ENCODE results near the gene RNF113B. TPM values are rescaled to one million over a fixed set of nuclear protein-coding genes. Genes with fewer than 3 reads are reported as not detected.

Gene RNF113B
- total RNA-seq, 6 donors from 2014 or later = not detected

GRCh38 chr13:98143601-98144026, 33.5 kb downstream of the RNF113B start:
- 0 to 1% methylated on average over 39 to 40 of the region's 60 CpGs for WGBS, 2 donors
- Histone ChIP-seq H3K36me3 (no peaks in the 10 kb centered on the region), H3K4me1 (peaks cover 11 to 35% (median 27%) of the 10 kb centered on the region in 4 donors), H3K27ac (peak overlapping the region; percentile 80 to 92 (median 82)), H3K4me3 (peak overlapping the region; percentile 46 to 94 (median 82)), H3K9me3 (no peaks in the 10 kb centered on the region), H3K27me3 (peaks cover 0 to 15% (median 0%) of the 10 kb centered on the region in 4 donors)
- no peak for TF ChIP-seq CTCF (IDR thresholded peaks at IDR 0.05)
- no peak for TF ChIP-seq EP300 (IDR thresholded peaks at IDR 0.05)
- no peak for TF ChIP-seq POLR2AphosphoS5 (IDR thresholded peaks at IDR 0.05)
- no peak for TF ChIP-seq POLR2A (IDR thresholded peaks at IDR 0.05)
- peak in 1 of 2 donors; percentile 88 for DNase-seq
- peak in 1 of 2 donors; percentile 27 for ATAC-seq (ENCODE audit: low FRiP score in 2 of 2)

- Histone ChIP-seq H3K9me3 (no peaks in the 10 kb centered on the region), H3K36me3 (no peaks in the 10 kb centered on the region), H3K27ac (peak overlapping the region; percentile 80 to 92 (median 82)), H3K4me1 (peaks cover 11 to 35% (median 27%) of the 10 kb centered on the region in 4 donors), H3K4me3 (peak overlapping the region; percentile 46 to 94 (median 82)), H3K27me3 (peaks cover 0 to 15% (median 0%) of the 10 kb centered on the region in 4 donors)
- TF ChIP-seq POLR2AphosphoS5 (IDR thresholded peaks at IDR 0.05) = no peak
- TF ChIP-seq CTCF (IDR thresholded peaks at IDR 0.05) = no peak
- DNase-seq (peak in 1 of 2 donors; percentile 92), ATAC-seq (ENCODE audit: low FRiP score in 2 of 2) (peak in 1 of 2 donors; percentile 18)
- 0% methylated on average over 2 of the region's 66 CpGs; no CpG with 5 or more reads in 1 of the 2 donors for WGBS, 2 donors
Measured at GRCh38 chr13:98143157-98143553, 33.9 kb downstream of the RNF113B start.

DNA sequence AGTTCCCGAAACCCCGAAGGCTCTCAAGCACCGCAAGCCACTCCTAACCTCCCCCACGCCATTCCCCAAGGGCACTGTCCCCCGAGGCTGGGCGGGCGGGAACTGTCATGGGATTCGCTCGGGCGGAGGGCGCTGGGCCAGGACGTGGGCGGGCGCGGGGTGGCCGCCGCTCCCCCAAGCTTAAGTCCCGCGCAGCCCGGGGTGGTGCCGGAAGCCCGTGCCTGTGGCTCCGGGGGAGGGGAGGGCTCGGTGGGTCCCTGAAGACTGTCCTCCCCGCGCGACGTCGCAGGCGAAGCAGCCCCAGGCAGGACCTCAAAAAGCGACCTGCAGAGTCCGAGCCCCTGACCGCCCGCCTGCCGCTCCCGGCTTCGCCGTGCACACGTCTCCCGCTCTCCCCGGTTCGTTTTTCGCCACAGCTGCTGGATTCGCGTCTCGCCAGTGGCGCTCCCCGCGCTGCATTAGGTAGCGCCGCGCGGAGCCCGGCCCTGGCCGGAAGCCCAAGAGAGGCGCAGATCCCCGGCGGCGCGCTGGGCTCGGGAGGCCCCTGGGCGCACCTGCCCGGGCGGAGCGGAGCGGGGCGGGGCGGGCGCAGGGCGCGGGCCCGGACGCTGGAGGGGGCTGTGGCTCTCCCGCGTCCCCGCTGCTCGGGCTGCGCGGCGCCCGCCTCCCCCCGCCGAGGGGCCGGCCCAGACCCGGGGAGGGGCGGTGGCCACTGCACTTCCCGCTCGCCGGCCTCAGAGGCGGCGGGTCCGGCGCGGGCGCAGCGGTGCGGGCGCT, 34.5 kb downstream of the RNF113B start, which contains the start of gene FARP1:
FARP1 (plus strand) TSS at position 715 of the 777 bp plus-strand sequence. CDS start 70,149 bp downstream, outside the sequence.
- no peaks in the 10 kb centered on the region for H3K9me3 ChIP-seq
- peak within 1 kb of the TSS; percentile 81 to 92 (median 85) for H3K27ac ChIP-seq
- WGBS, 2 donors = 0 to 2% methylated on average over 1 to 18 of the region's 98 CpGs
- peak within 1 kb of the TSS; percentile 46 to 94 (median 82) for H3K4me3 ChIP-seq
- no peaks in the 10 kb centered on the region for H3K36me3 ChIP-seq
- ATAC-seq (ENCODE audit: low FRiP score in 2 of 2) (peak; percentile 92 to 94), DNase-seq (peak; percentile 81 to 96)
- peaks cover 0 to 15% (median 0%) of the 10 kb centered on the region in 4 donors for H3K27me3 ChIP-seq
- peaks cover 11 to 35% (median 27%) of the 10 kb centered on the region in 4 donors for H3K4me1 ChIP-seq
- TF ChIP-seq CTCF (IDR thresholded peaks at IDR 0.05) (peak; percentile 56 to 95 (median 82)), POLR2AphosphoS5 (IDR thresholded peaks at IDR 0.05) (peak in 1 of 2 donors; percentile 50), POLR2A (IDR thresholded peaks at IDR 0.05) (peak in 2 of 4 donors; percentile 19 to 53), EP300 (IDR thresholded peaks at IDR 0.05) (no peak)

- TF ChIP-seq CTCF (IDR thresholded peaks at IDR 0.05) (no peak), POLR2AphosphoS5 (IDR thresholded peaks at IDR 0.05) (no peak), POLR2A (IDR thresholded peaks at IDR 0.05) (no peak)
- Histone ChIP-seq H3K36me3 (no peaks in the 10 kb centered on the region), H3K27ac (peak overlapping the region; percentile 8 to 92 (median 81)), H3K9me3 (no peaks in the 10 kb centered on the region), H3K4me1 (peaks cover 11 to 35% (median 27%) of the 10 kb centered on the region in 4 donors), H3K27me3 (peaks cover 0 to 15% (median 0%) of the 10 kb centered on the region in 4 donors), H3K4me3 (peak overlapping the region in 3 of 4 donors; percentile 75 to 94 (median 88))
- WGBS, 2 donors = 44 to 54% methylated on average over 21 to 23 of the region's 27 CpGs
- peak; percentile 8 to 38 for ATAC-seq (ENCODE audit: low FRiP score in 2 of 2)
- DNase-seq = peak in 1 of 2 donors; percentile 45
Measured at GRCh38 chr13:98141509-98142379, 35.3 kb downstream of the RNF113B start.
